GM10266 (cell line): Measurements from ENCODE around the gene KIAA1328.

Experiments
- DNase-seq: peaks from one replicate; pipeline ENCODE4 v3.0.0; 2012; ENCODE audit errors: extremely low spot score
- TF ChIP-seq, protein P1 (sequence below): IDR thresholded peaks from 2 replicates; pipeline ENCODE4 v1.5.1; 2012; ENCODE audit warnings: mild to moderate bottlenecking, low read depth; ENCODE audit not compliant: control insufficient read depth, insufficient read depth; ENCODE audit errors: missing control alignments

Gene KIAA1328

DNA sequence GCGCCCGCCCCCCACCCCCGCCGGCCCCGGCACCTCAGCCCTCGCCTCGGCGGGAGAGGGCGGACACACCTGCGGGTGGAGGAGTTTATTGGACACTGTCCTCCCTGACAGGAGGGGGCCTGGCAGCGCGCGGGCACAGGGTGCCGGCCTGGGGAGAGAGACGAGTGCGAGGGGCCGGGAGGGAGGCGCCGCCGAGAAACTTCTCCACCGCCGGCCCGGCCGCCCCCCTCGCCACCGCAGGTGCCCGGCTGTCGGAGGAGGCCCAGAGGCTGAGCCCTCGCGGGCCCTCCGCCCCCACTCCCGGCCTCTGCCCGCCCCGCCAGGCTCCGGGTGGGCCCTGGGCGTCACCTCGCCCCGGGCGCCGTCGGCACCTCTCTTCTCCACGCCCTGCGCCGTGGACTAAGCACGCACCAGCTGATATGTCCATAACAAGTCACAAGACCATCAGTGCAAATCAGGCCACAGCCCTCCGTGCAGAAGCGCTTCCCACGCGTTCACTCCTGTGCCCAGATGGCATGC is 425.4 kb downstream of the KIAA1328 start:
- no peak for DNase-seq

DNA sequence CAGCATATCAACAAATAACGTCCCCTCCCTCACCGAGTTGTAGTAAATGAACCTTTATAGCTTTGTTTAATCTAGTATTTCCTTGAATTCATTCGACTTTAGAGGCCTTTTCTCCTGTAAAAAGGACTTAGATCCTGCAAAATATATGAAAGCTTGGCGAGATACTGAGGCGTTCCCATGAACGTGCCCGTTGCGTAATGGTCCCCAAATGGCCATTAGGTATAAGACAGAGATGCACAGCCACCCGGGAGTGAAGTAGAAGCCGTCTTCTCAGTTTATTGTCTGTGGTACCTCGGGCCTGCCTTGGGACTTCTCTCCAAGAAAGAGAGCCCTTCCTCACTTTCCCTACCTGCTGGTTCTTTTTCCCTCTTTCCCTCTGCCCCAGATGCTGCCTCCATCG is 426.0 kb downstream of the KIAA1328 start:
- no peak for DNase-seq
- TF ChIP-seq, protein P1, sequence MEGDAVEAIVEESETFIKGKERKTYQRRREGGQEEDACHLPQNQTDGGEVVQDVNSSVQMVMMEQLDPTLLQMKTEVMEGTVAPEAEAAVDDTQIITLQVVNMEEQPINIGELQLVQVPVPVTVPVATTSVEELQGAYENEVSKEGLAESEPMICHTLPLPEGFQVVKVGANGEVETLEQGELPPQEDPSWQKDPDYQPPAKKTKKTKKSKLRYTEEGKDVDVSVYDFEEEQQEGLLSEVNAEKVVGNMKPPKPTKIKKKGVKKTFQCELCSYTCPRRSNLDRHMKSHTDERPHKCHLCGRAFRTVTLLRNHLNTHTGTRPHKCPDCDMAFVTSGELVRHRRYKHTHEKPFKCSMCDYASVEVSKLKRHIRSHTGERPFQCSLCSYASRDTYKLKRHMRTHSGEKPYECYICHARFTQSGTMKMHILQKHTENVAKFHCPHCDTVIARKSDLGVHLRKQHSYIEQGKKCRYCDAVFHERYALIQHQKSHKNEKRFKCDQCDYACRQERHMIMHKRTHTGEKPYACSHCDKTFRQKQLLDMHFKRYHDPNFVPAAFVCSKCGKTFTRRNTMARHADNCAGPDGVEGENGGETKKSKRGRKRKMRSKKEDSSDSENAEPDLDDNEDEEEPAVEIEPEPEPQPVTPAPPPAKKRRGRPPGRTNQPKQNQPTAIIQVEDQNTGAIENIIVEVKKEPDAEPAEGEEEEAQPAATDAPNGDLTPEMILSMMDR: no peak

More for the DNA sequence above, 425.4 kb downstream of the KIAA1328 start:
- TF ChIP-seq, protein P1: no peak

DNA sequence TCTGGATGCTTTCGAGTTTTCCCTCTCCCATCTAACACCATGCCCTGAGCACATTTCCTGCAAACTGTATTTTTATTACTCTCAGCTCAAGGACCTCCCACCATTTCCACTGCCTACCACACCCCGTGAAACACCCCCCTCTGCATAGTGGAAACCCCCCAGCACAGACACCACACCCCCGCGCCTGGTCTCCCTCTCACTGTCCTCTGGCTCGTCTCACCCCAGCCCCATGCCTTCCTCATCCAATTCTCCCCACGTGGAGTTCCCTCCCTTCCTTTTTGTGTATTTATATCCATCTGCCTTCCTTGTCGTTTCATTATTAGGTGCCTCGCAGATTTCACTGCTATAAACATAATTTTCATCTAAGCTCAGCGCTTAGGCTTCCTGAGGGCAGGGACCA is 429.2 kb downstream of the KIAA1328 start:
- TF ChIP-seq, protein P1: no peak
- DNase-seq: no peak

DNA sequence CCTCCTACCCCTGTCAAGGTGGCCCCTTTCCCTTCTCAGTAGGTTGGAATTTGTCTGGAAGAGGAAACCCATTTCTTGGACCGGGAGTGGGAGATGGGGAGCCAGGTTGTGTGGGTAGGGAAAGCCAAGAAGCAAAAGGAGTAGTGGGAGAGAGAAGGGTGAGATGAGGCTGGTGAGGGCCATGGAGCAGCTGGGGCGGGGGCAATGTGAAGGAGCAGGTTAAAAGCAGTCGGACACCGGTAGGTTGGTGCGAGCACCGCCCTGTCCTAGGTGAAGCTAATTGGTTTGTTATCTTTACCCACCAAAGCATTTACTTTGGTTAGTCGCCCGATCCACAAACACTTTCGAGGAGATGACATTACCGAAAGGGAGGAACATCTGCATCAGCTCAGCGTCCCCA is 429.9 kb downstream of the KIAA1328 start:
- DNase-seq: no peak
- TF ChIP-seq, protein P1: no peak

DNA sequence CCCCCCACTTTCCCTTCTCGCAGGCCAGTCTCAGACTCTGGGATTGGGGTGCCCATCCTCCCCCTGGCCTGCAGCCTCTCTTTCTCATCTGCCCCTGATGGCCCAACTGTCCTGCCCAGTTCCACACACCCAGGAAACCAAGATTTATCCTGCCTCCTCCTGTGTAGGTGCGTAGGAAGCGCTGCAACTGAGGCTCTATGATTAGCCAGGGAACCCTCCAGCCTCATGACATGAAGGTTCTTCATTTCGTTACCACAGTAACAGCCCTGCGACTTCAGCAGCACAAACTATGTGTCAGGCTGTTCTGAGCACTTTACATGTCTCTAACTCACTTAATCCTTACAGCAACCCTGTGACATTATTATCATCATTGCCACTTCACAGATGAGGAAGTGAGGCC is 430.8 kb downstream of the KIAA1328 start:
- TF ChIP-seq, protein P1: no peak
- DNase-seq: no peak

DNA sequence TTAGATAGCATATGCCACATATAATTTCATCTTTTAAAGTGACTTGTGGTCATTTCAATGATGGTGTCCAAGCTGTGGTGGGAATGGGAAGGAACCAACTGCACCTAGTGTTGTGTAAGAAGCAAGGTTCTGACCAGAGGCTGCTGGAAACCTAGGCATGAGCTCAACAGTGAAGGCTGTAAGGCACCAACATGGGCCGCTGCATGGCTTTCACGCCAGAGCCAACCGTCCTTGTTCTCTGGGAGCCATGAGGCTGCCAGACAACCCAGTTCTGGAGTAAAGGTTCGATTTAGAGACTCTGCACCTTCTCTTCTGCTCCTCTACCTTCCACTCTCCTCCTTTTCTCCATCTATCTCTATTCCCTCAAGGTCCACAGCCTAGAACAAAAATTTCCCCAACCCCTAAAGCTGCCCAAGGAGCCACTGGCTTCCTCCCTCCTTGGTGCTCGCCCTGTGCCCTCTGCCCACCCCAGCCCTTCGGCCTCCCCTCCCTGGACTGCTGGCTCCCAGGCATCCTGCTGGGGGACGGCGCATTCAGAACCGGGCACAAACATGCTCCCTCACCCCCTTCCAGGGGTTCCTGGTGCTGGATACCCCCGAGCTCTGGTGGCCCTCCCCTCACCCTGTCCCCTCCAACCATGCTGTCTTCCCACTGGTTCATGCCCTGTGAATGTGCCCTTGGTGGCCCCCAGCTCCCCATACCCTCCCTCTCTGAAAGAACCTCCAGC is 431.6 kb downstream of the KIAA1328 start:
- TF ChIP-seq, protein P1: no peak
- DNase-seq: no peak

DNA sequence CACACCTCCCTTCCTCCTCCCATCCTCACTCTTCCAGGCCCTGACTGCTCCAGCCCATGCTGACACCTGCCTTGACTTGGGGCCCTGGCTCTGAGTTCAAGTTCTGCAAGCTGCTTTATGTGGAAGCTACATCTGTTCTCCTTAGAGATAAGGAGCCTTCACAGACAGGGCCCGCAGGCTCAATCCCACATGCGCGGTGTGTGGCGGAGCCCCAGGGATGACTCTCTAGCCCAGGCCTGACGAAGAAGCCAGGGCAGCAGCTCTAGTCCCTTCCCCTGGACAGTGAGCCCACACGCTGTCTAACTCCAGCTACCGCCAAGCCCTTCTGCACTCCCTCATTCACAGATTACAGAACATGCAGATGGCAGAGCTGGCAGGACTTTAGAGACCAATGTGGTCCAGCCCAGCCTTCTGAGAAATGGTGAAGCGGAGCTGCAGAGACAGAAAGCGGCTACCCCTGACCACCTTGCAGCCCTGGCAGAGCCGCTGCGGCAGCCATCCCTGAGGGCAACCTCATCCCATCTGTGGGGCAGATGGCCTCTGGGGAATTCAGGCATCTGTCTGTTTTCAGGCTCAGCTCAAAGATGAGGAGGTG is 432.4 kb downstream of the KIAA1328 start:
- DNase-seq: no peak
- TF ChIP-seq, protein P1: no peak
